ENCODE data around the gene TPSB2.
"Not testable (repeated sequence)": the region's sequence is repeated elsewhere in the genome, so short reads cannot be mapped to it uniquely, and the experiment has no call there.

TPSB2 gene

GRCh38 chr16:1199347-1200013 lies 30.5 kb downstream of the TPSB2 start:
- DNase-seq = no peak

- DNase-seq = not testable (repeated sequence)
These were observed 31.2 kb downstream of the TPSB2 start for GRCh38 chr16:1198671-1199346.

- DNase-seq = no peak
These were observed 31.8 kb downstream of the TPSB2 start for GRCh38 chr16:1198194-1198593.

- DNase-seq = no peak
These were observed 32.6 kb downstream of the TPSB2 start for GRCh38 chr16:1197237-1197866.

GRCh38 chr16:1196494-1196893 lies 33.5 kb downstream of the TPSB2 start:
- no peak for DNase-seq

- no peak for DNase-seq
These were observed 34.7 kb downstream of the TPSB2 start for GRCh38 chr16:1195393-1195666.

GRCh38 chr16:1194665-1195392 lies 35.2 kb downstream of the TPSB2 start:
- DNase-seq = no peak

- no peak for DNase-seq
These were observed 36.0 kb downstream of the TPSB2 start for GRCh38 chr16:1193825-1194581.

- DNase-seq = no peak
These were observed 36.7 kb downstream of the TPSB2 start for GRCh38 chr16:1193143-1193824.

GRCh38 chr16:1192384-1193073 lies 37.5 kb downstream of the TPSB2 start:
- no peak for DNase-seq

GRCh38 chr16:1190789-1191188 lies 39.2 kb downstream of the TPSB2 start:
- DNase-seq = not testable (repeated sequence)

GRCh38 chr16:1189455-1189854 lies 40.5 kb downstream of the TPSB2 start:
- DNase-seq = no peak

GRCh38 chr16:1188432-1189189 lies 41.4 kb downstream of the TPSB2 start:
- peak in 1 of 2 experiments; percentile 4 for DNase-seq

- DNase-seq = not testable (repeated sequence)
These were observed 44.4 kb downstream of the TPSB2 start for GRCh38 chr16:1185460-1186207.

GRCh38 chr16:1184980-1185379 lies 45.0 kb downstream of the TPSB2 start:
- no peak for DNase-seq

GRCh38 chr16:1184156-1184868 lies 45.7 kb downstream of the TPSB2 start:
- no peak for DNase-seq

- DNase-seq = no peak
These were observed 46.8 kb downstream of the TPSB2 start for GRCh38 chr16:1182950-1183907.

GRCh38 chr16:1182316-1182671 lies 47.7 kb downstream of the TPSB2 start:
- DNase-seq = no peak

All from Kasumi-1 (cell line).